Skeletal muscle tissue (tissue), 4 donors: ENCODE results near the gene TMEM198. TPM values are rescaled to one million over a fixed set of nuclear protein-coding genes. Genes with fewer than 3 reads are reported as not detected.

Source experiments
- H3K27ac ChIP-seq: one replicate; pipeline ENCODE4 v1.7.0; 2013; ENCODE audit warnings: mild to moderate bottlenecking, low read depth, low read length, inconsistent platforms
- H3K27me3 ChIP-seq, 3 donors: one replicate each; pipeline ENCODE4 v1.7.0; 2013; ENCODE audit warnings: low read length in 3 of 3; ENCODE audit not compliant: control insufficient read depth in 3 of 3, insufficient read depth in 3 of 3
- H3K36me3 ChIP-seq, 3 donors: one replicate each; pipeline ENCODE4 v1.7.0; 2013; ENCODE audit warnings: low read length in 3 of 3; ENCODE audit not compliant: control insufficient read depth in 3 of 3, insufficient read depth in 3 of 3
- H3K4me1 ChIP-seq, 3 donors: one replicate each; pipeline ENCODE4 v1.7.0; 2013; ENCODE audit warnings: low read length in 3 of 3, mild to moderate bottlenecking in 3 of 3; ENCODE audit not compliant: control insufficient read depth in 3 of 3, insufficient read depth in 3 of 3
- H3K4me3 ChIP-seq, 3 donors: one replicate each; pipeline ENCODE4 v1.7.0; 2013; ENCODE audit warnings: low read length in 3 of 3
- H3K9ac ChIP-seq, 3 donors: one replicate each; pipeline ENCODE4 v1.7.0; 2013; ENCODE audit warnings: low read length in 3 of 3, mild to moderate bottlenecking in 3 of 3, moderate library complexity in 2 of 3, low read depth in 1 of 3
- H3K9me3 ChIP-seq, 3 donors: one replicate each; pipeline ENCODE4 v1.7.0; 2013; ENCODE audit warnings: low read length in 3 of 3; ENCODE audit not compliant: control insufficient read depth in 3 of 3
- total RNA-seq: library from RNA; depleted of rRNA; stranded (reverse); fragments of >200 nt; gene quantifications from one replicate; pipeline ENCODE4 v1.2.3, GENCODE V29; 2014
- donor health status: Osteomylitis.

The TMEM198 gene
- total RNA-seq, 1 donor from 2014 or later = 2.1 TPM

DNA sequence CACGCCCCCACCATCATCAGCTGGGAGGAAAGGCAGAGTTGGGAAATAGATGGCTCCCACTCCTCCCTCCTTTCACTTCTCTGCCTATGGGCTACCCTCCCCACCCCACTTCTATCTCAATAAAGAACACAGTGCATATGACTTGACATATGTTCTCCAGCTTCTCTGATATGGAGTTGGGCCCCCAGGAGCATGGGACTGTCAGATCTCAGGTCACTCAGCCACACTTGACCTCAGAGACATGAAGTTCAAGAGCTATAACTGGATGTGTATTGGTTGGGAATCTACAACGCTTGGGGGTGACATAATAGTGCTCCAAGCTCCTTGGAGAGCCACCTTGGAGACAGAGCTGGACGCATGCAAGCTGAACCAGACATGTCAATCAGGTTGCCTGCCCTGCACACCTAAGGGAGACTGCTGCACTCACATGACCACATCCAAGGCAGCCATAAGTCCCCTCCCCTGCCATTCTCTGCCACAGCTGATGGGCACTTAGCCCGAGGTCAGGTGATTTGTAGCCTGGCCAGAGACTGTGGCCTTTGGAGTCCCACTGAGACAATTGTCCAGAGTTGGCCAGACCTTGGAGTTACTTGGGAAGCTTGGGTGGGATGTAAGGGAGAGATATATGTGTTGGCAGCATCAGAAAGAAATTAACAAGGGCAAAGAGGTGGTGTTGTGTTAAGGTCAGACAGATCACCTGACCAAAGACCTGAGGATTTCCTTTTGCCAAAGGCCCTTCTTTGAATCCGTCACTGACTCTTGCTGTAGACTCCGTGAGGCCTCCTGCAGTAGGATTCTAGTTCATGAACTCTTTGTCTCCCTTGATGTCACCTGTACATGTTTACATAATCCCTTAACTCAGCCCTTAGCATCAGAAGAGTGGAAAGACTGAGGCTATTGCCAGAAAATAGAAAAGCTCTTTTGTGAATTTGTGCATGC, 32.0 kb downstream of the TMEM198 start:
- Histone ChIP-seq H3K4me3 (no peak overlapping the region), H3K36me3 (no peaks in the 10 kb centered on the region), H3K27ac (no peak overlapping the region), H3K27me3 (peaks cover 0 to 8% (median 0%) of the 10 kb centered on the region in 3 donors), H3K9ac (no peak overlapping the region), H3K9me3 (no peaks in the 10 kb centered on the region), H3K4me1 (peaks cover 10 to 21% (median 16%) of the 10 kb centered on the region in 3 donors)

DNA sequence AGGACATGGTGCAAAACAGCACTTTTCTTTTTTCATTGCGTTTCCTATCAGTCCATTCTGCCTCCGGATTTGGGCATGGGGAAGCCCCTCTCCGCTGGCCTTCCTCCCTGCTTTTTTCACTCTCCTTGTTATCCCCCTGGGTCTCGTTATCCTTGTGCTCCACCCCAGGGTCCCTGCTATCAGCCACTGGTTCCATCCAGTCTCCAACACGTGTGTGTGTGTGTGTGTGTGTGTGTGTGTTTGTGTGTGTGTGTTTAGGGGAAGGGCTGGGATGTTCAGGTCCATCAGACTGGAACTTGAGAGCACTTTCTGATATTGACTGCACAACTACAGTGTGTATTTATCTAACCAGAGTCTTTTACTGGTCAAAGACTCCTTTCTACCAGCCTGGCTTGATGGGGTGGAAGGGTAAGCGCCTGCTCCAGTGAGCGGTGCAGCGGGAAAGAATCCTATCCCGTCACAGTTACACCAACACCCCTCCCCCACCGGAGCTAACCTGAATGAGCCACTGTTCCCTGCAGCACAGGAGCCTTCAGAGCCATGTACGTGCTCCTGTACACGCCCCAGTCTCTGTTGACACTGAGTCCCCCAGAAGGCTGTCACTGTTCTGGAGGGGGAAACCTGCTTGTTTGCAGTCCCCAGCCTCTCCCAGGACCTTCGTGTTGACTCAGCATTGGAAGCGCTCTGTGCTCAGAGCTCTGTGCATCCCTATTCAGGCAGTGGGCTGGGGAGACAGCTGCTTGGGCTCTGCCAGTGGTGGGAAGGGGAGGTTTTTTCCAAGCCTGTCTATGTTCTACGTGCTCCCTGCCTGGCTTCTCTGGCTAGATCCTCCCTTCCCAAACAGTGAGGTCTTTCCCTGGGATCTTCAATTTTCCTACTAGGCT, 32.9 kb downstream of the TMEM198 start:
- Histone ChIP-seq H3K27ac (no peak overlapping the region), H3K4me3 (no peak overlapping the region)

GRCh38 chr2:219578811-219579613, 35.2 kb downstream of the TMEM198 start:
- H3K27me3 ChIP-seq = peaks cover 0 to 8% (median 0%) of the 10 kb centered on the region in 3 donors
- no peak overlapping the region for H3K4me3 ChIP-seq
- no peak overlapping the region for H3K9ac ChIP-seq
- H3K36me3 ChIP-seq = no peaks in the 10 kb centered on the region
- H3K4me1 ChIP-seq = peaks cover 3 to 13% (median 8%) of the 10 kb centered on the region in 3 donors
- H3K27ac ChIP-seq = no peak overlapping the region
- H3K9me3 ChIP-seq = no peaks in the 10 kb centered on the region

More for the DNA sequence above, 32.9 kb downstream of the TMEM198 start:
- no peak overlapping the region for H3K9ac ChIP-seq
- H3K36me3 ChIP-seq = no peaks in the 10 kb centered on the region
- H3K4me1 ChIP-seq = peaks cover 8 to 18% (median 14%) of the 10 kb centered on the region in 3 donors
- H3K9me3 ChIP-seq = no peaks in the 10 kb centered on the region
- peaks cover 0 to 8% (median 0%) of the 10 kb centered on the region in 3 donors for H3K27me3 ChIP-seq

- H3K4me3 ChIP-seq = no peak overlapping the region
Observed at GRCh38 chr2:219581346-219581745, 37.5 kb downstream of the TMEM198 start.

GRCh38 chr2:219591091-219591490, 47.3 kb downstream of the TMEM198 start:
- Histone ChIP-seq H3K27me3 (peaks cover 0 to 3% (median 0%) of the 10 kb centered on the region in 3 donors), H3K4me3 (no peak overlapping the region), H3K9ac (no peak overlapping the region), H3K27ac (no peak overlapping the region), H3K36me3 (no peaks in the 10 kb centered on the region), H3K4me1 (no peaks in the 10 kb centered on the region), H3K9me3 (no peaks in the 10 kb centered on the region)

More at GRCh38 chr2:219581346-219581745, 37.5 kb downstream of the TMEM198 start:
- H3K9me3 ChIP-seq = no peaks in the 10 kb centered on the region
- H3K36me3 ChIP-seq = no peaks in the 10 kb centered on the region
- peaks cover 0 to 4% (median 3%) of the 10 kb centered on the region in 3 donors for H3K4me1 ChIP-seq
- peaks cover 0 to 6% (median 3%) of the 10 kb centered on the region in 3 donors for H3K27me3 ChIP-seq
- no peak overlapping the region for H3K9ac ChIP-seq
- no peak overlapping the region for H3K27ac ChIP-seq

DNA sequence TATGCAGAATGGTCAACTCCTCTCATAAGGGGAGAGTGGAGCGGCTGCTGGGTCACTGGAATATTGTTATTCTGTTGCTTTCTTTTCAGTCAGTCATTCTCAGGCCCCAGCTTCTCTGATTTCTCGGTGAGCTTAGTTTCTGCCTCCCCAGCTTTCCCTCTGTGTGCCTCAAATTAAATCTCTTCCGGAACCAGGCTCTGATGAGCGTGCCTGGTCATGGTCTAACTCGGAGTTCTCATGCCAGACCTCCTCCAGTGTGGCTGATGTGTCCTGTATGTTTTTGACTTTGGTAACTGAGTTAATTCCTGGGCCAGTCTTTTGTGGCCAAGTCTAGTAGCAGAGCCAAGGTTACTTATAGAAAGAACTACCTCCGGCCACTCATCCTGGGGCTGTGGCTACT, 48.9 kb downstream of the TMEM198 start:
- peaks cover 2 to 3% (median 3%) of the 10 kb centered on the region in 3 donors for H3K4me1 ChIP-seq
- no peak overlapping the region for H3K9ac ChIP-seq
- peaks cover 0 to 3% (median 0%) of the 10 kb centered on the region in 3 donors for H3K27me3 ChIP-seq
- H3K9me3 ChIP-seq = no peaks in the 10 kb centered on the region
- H3K36me3 ChIP-seq = no peaks in the 10 kb centered on the region
- H3K4me3 ChIP-seq = no peak overlapping the region
- H3K27ac ChIP-seq = no peak overlapping the region

GRCh38 chr2:219593154-219593553, 49.3 kb downstream of the TMEM198 start:
- Histone ChIP-seq H3K4me3 (no peak overlapping the region), H3K36me3 (no peaks in the 10 kb centered on the region), H3K27me3 (peaks cover 0 to 3% (median 0%) of the 10 kb centered on the region in 3 donors), H3K4me1 (peaks cover 3 to 8% (median 5%) of the 10 kb centered on the region in 3 donors), H3K9me3 (no peaks in the 10 kb centered on the region), H3K27ac (no peak overlapping the region), H3K9ac (no peak overlapping the region)

- Histone ChIP-seq H3K27ac (no peak overlapping the region), H3K9ac (no peak overlapping the region), H3K27me3 (peaks cover 0 to 3% (median 0%) of the 10 kb centered on the region in 3 donors), H3K9me3 (no peaks in the 10 kb centered on the region), H3K36me3 (no peaks in the 10 kb centered on the region), H3K4me3 (no peak overlapping the region), H3K4me1 (peaks cover 8 to 13% (median 10%) of the 10 kb centered on the region in 3 donors)
Observed at GRCh38 chr2:219595256-219595655, 51.4 kb downstream of the TMEM198 start.

- H3K27me3 ChIP-seq = no peaks in the 10 kb centered on the region
- no peaks in the 10 kb centered on the region for H3K9me3 ChIP-seq
- peaks cover 9 to 11% (median 10%) of the 10 kb centered on the region in 3 donors for H3K36me3 ChIP-seq
- peak overlapping the region; percentile 83 to 98 (median 92) for H3K9ac ChIP-seq
- peaks cover 8 to 13% (median 10%) of the 10 kb centered on the region in 3 donors for H3K4me1 ChIP-seq
- H3K27ac ChIP-seq = peak overlapping the region; percentile 88
- H3K4me3 ChIP-seq = peak overlapping the region; percentile 91 to 97 (median 96)
Observed at GRCh38 chr2:219596954-219597551, 53.2 kb downstream of the TMEM198 start.
